GM12878 (cell line): ENCODE data around the gene ASAP2. TPM values are rescaled to one million over a fixed set of nuclear protein-coding genes. Genes with fewer than 3 reads are reported as not detected.

Experiments
- BCL3 ChIP-seq: IDR thresholded peaks from 2 replicates; pipeline ENCODE4 v1.6.1; 2011; ENCODE audit warnings: borderline replicate concordance, low read depth, mild to moderate bottlenecking, moderate library complexity, low read length; ENCODE audit not compliant: insufficient read depth, poor library complexity, severe bottlenecking
- BRCA1 ChIP-seq: IDR thresholded peaks from 2 replicates; pipeline ENCODE4 v1.6.1; 2011; ENCODE audit warnings: low read depth, low read length, improper control_type of control experiment
- E4F1 ChIP-seq: fragments of 450-650 bp; IDR thresholded peaks from 2 replicates; pipeline ENCODE4 v1.6.1; 2018; ENCODE audit warnings: borderline replicate concordance, mild to moderate bottlenecking; ENCODE audit not compliant: partially characterized antibody
- GABPA ChIP-seq: IDR thresholded peaks from 2 replicates; pipeline ENCODE4 v1.6.1; 2014; ENCODE audit warnings: antibody characterized with exemption, low read depth, mild to moderate bottlenecking, inconsistent platforms
- NKRF ChIP-seq: fragments of 450-650 bp; conservative IDR thresholded peaks from 2 replicates; pipeline ENCODE4 v1.6.1; 2017; ENCODE audit warnings: mild to moderate bottlenecking, moderate library complexity
- PKNOX1 ChIP-seq: fragments of 450-650 bp; IDR thresholded peaks from 2 replicates; pipeline ENCODE4 v1.6.1; 2016; ENCODE audit warnings: mild to moderate bottlenecking
- RCOR1 ChIP-seq: conservative IDR thresholded peaks from 2 replicates; pipeline ENCODE4 v1.6.1; 2012; ENCODE audit warnings: low read depth, low read length, improper control_type of control experiment
- SREBF2 ChIP-seq: IDR thresholded peaks from 2 replicates; pipeline ENCODE4 v1.6.1; 2012; ENCODE audit warnings: mild to moderate bottlenecking, low read length
- TCF3 ChIP-seq: IDR thresholded peaks from 2 replicates; pipeline ENCODE4 v1.6.1; 2012; ENCODE audit warnings: low read depth, mild to moderate bottlenecking, low read length, borderline replicate concordance; ENCODE audit not compliant: insufficient read depth
- polyA plus RNA-seq, 11 experiments: library from polyadenylated mRNA; depleted of rRNA in 4 of 11; unstranded in 6 of 11; stranded (reverse) in 5 of 11; fragments of >200 nt; fragmentation: Nextera tagmentation in 4 of 11; fragmentation: Illumina TruSeq in 1 of 11; extraction: Ambion mirVana in 4 of 11; extraction: Trizol in 1 of 11; gene quantifications; 1 replicate in 1 of 11; 2 replicates in 10 of 11; pipeline versions ENCODE4 v1.2.1 to v1.2.3, GENCODE V29; 2011 to 2016; ENCODE audit warnings: inconsistent platforms in 2 of 11, missing spikeins in 2 of 11, low read depth in 1 of 11
- total RNA-seq, 4 experiments: library from RNA; depleted of rRNA in 3 of 4; stranded (reverse); fragments of >200 nt in 3 of 4; fragmentation: Illumina TruSeq in 1 of 4; extraction: Trizol in 1 of 4; gene quantifications; 2 replicates each; pipeline versions ENCODE4 v1.2.1 to v1.2.3, GENCODE V29; 2013 to 2021

Gene ASAP2
- total and polyA plus RNA-seq, 10 of the 15 experiments (the other 5 are each of a cell fraction or from before 2014, with no cell fraction given) = 0.05 to 0.27 (median 0.07) TPM; not detected in 4

- TF ChIP-seq E4F1 = no peak
- TF ChIP-seq TCF3 = no peak
- no peak for TF ChIP-seq SREBF2
- TF ChIP-seq BCL3 = no peak
- TF ChIP-seq PKNOX1 = no peak
- no peak for TF ChIP-seq BRCA1
- TF ChIP-seq NKRF = no peak
- TF ChIP-seq GABPA = no peak
- TF ChIP-seq RCOR1 = no peak
Observed at GRCh38 chr2:9329497-9329896, 122.9 kb downstream of the ASAP2 start (continued).
